A549 (cell line): ENCODE measurements around the gene CDC45. TPM values are rescaled to one million over a fixed set of nuclear protein-coding genes. Genes with fewer than 3 reads are reported as not detected.
A peak's percentile ranks its signal among the peaks of the same experiment; 100 is the strongest.
"Not testable (repeated sequence)": the region's sequence is repeated elsewhere in the genome, so short reads cannot be mapped to it uniquely, and the experiment has no call there.

ENCODE experiments used
- ATAC-seq, 2 experiments: fragments of 200-7000 bp in 1 of 2; fragments of >200 bp in 1 of 2; cut with Nextera tagmentation in 1 of 2; cut with Tn5 transposase in 1 of 2; 3 replicates each; pipeline versions ENCODE4 v1.8.0 to v1.9.1; 2018 to 2020; ENCODE audit warnings: mild to moderate bottlenecking in 1 of 2, moderate library complexity in 1 of 2
- CTCF ChIA-PET: fragments of 300-600 bp; sonication (Branson Sonifier 250); formaldehyde crosslinking; extraction: SDS; loops from one replicate; lab custom pipeline; 2021; ENCODE audit warnings: antibody characterized with exemption, inconsistent platforms; lab: Yijun Ruan, JAX
- POLR2A ChIA-PET: fragments of 350-600 bp; formaldehyde crosslinking; extraction: SDS; loops from one replicate; lab custom pipeline; 2021; ENCODE audit warnings: antibody characterized with exemption, inconsistent platforms; lab: Yijun Ruan, JAX
- DNase-seq, 2 experiments: peaks; one replicate each; pipeline versions ENCODE4 v3.0.0 to v3.0.0-alpha.2; 2011 to 2016; ENCODE audit warnings: low read depth in 1 of 2, low spot score in 1 of 2
- FAIRE-seq: peaks from 2 replicates; lab custom pipeline; 2011; peaks lifted over from hg19 to GRCh38; lab: Jason Lieb, UNC
- H3K27ac ChIP-seq, 2 experiments: fragments of >200 bp; sonication (Bioruptor Twin); formaldehyde crosslinking; 3 replicates each; pipeline ENCODE4 v1.5.1; 2016 to 2017
- H3K4me1 ChIP-seq: fragments of >200 bp; sonication (Bioruptor Twin); formaldehyde crosslinking; 3 replicates; pipeline ENCODE4 v1.6.1; 2016
- H3K4me2 ChIP-seq: fragments of >200 bp; sonication (Bioruptor Twin); formaldehyde crosslinking; 3 replicates; pipeline ENCODE4 v1.6.1; 2016
- H3K4me3 ChIP-seq: fragments of >200 bp; sonication (Bioruptor Twin); formaldehyde crosslinking; 3 replicates; pipeline ENCODE4 v1.5.1; 2016
- H3K9me3 ChIP-seq: fragments of >200 bp; sonication (Bioruptor Twin); formaldehyde crosslinking; 3 replicates; pipeline ENCODE4 v1.6.1; 2016
- BHLHE40 ChIP-seq: IDR thresholded peaks from 2 replicates; pipeline ENCODE4 v1.6.1; 2012; ENCODE audit warnings: low read depth, low read length, inconsistent platforms
- CHD2 ChIP-seq: fragments of 150-350 bp; IDR thresholded peaks from 2 replicates; pipeline ENCODE4 v1.6.1; 2014; ENCODE audit warnings: low read length; ENCODE audit not compliant: partially characterized antibody
- EHF ChIP-seq: fragments of 250-450 bp; sonication (Bioruptor Pico); IDR thresholded peaks from 2 replicates; pipeline ENCODE4 v1.5.0; 2020; ENCODE audit warnings: mild to moderate bottlenecking
- EHMT2 ChIP-seq: fragments of 200-600 bp; sonication (generic); IDR thresholded peaks from 2 replicates; pipeline ENCODE4 v1.6.1; 2016; ENCODE audit warnings: antibody characterized with exemption, low read depth, mild to moderate bottlenecking, moderate library complexity
- EP300 ChIP-seq, 2 experiments: fragments of >200 bp; sonication (Bioruptor Twin); formaldehyde crosslinking; IDR thresholded peaks; 2 replicates in 1 of 2; 3 replicates in 1 of 2; pipeline ENCODE4 v1.6.1; 2016 to 2017
- FOSB ChIP-seq: fragments of 250-450 bp; sonication (Bioruptor Pico); IDR thresholded peaks from 2 replicates; pipeline ENCODE4 v1.5.0; 2020; ENCODE audit warnings: mild to moderate bottlenecking, moderate library complexity
- FOSL2 ChIP-seq, 2 experiments: fragments of 450-650 bp in 1 of 2; fragments of >200 bp in 1 of 2; sonication (Bioruptor Twin) in 1 of 2; formaldehyde crosslinking; IDR thresholded peaks; 2 replicates each; pipeline versions ENCODE4 v1.5.0 to v1.6.1; 2016 to 2020; ENCODE audit warnings: mild to moderate bottlenecking in 1 of 2, moderate library complexity in 1 of 2
- FOXS1 ChIP-seq: fragments of 250-450 bp; sonication (Bioruptor Pico); IDR thresholded peaks from 2 replicates; pipeline ENCODE4 v1.5.0; 2020; ENCODE audit warnings: mild to moderate bottlenecking, moderate library complexity
- GATA3 ChIP-seq: IDR thresholded peaks from 2 replicates; pipeline ENCODE4 v1.6.1; 2012; ENCODE audit warnings: borderline replicate concordance
- HDAC2 ChIP-seq: fragments of 200-600 bp; sonication (generic); IDR thresholded peaks from 2 replicates; pipeline ENCODE4 v1.6.1; 2016
- HOXA7 ChIP-seq: fragments of 250-450 bp; sonication (Bioruptor Pico); IDR thresholded peaks from 2 replicates; pipeline ENCODE4 v1.5.0; 2020; ENCODE audit warnings: mild to moderate bottlenecking, moderate library complexity
- HOXB13 ChIP-seq: fragments of 250-450 bp; sonication (Bioruptor Pico); IDR thresholded peaks from 2 replicates; pipeline ENCODE4 v1.5.0; 2020; ENCODE audit warnings: low read depth, mild to moderate bottlenecking, moderate library complexity
- KDM1A ChIP-seq: fragments of 200-600 bp; sonication (generic); IDR thresholded peaks from 2 replicates; pipeline ENCODE4 v1.6.1; 2016; ENCODE audit warnings: low read depth, mild to moderate bottlenecking
- KDM5A ChIP-seq: fragments of 200-600 bp; sonication (generic); IDR thresholded peaks from 2 replicates; pipeline ENCODE4 v1.6.1; 2016; ENCODE audit warnings: antibody characterized with exemption, mild to moderate bottlenecking
- MAFK ChIP-seq: fragments of 450-650 bp; IDR thresholded peaks from 2 replicates; pipeline ENCODE4 v1.6.1; 2014; ENCODE audit not compliant: partially characterized antibody
- MYC ChIP-seq: IDR thresholded peaks from 2 replicates; pipeline ENCODE4 v1.6.1; 2012; ENCODE audit warnings: mild to moderate bottlenecking, inconsistent platforms, low read length, improper control_type of control experiment, borderline replicate concordance
- NPAS2 ChIP-seq: fragments of 250-450 bp; sonication (Bioruptor Pico); IDR thresholded peaks from 2 replicates; pipeline ENCODE4 v1.8.0; 2022; ENCODE audit warnings: mild to moderate bottlenecking, moderate library complexity, borderline replicate concordance
- NR3C1 ChIP-seq: fragments of >200 bp; sonication (Bioruptor Twin); formaldehyde crosslinking; IDR thresholded peaks from 3 replicates; pipeline ENCODE4 v1.6.1; 2017
- PHF8 ChIP-seq: fragments of 200-600 bp; sonication (generic); IDR thresholded peaks from 2 replicates; pipeline ENCODE4 v1.6.1; 2016; ENCODE audit warnings: low read depth, mild to moderate bottlenecking, antibody characterized with exemption, moderate library complexity, borderline replicate concordance
- POLR2A ChIP-seq: IDR thresholded peaks from 2 replicates; pipeline ENCODE4 v1.6.1; 2012; ENCODE audit warnings: mild to moderate bottlenecking, low read length
- POLR2AphosphoS2 ChIP-seq: conservative IDR thresholded peaks from 2 replicates; pipeline ENCODE4 v1.6.1; 2012; ENCODE audit warnings: low read length, improper control_type of control experiment, inconsistent platforms
- RARB ChIP-seq: fragments of 250-450 bp; sonication (Bioruptor Pico); IDR thresholded peaks from 2 replicates; pipeline ENCODE4 v1.8.0; 2021; ENCODE audit warnings: mild to moderate bottlenecking, moderate library complexity
- WGBS: methylation state at CpG from one replicate; pipeline ENCODE4 v1.1.6; 2017; ENCODE audit errors: missing lambda C conversion rate; 5-methylcytosine and 5-hydroxymethylcytosine counted together
- polyA plus RNA-seq, 4 experiments: library from polyadenylated mRNA; depleted of rRNA in 3 of 4; stranded (reverse); fragments of >200 nt; fragmentation: RNase III in 1 of 4; extraction: RNeasy Plus Mini Kit Qiagen cat#74134 plus additional on column Dnase treatment in 1 of 4; gene quantifications; 2 replicates in 3 of 4; 3 replicates in 1 of 4; pipeline ENCODE4 v1.2.3, GENCODE V29; 2011 to 2017
- TF ChIP-seq, protein P1 (sequence below): fragments of 450-650 bp; IDR thresholded peaks from 2 replicates; pipeline ENCODE4 v1.6.1; 2014; ENCODE audit warnings: antibody characterized with exemption
- TF ChIP-seq, protein P2 (sequence below): fragments of 250-450 bp; sonication (Bioruptor Pico); IDR thresholded peaks from 2 replicates; pipeline ENCODE4 v1.5.0; 2021; ENCODE audit warnings: mild to moderate bottlenecking, moderate library complexity, borderline replicate concordance
- TF ChIP-seq, protein P3 (sequence below): fragments of 150-350 bp; IDR thresholded peaks from 2 replicates; pipeline ENCODE4 v1.6.1; 2014; ENCODE audit warnings: low read depth, mild to moderate bottlenecking, low read length
- TF ChIP-seq, protein P4 (sequence below): IDR thresholded peaks from 2 replicates; pipeline ENCODE4 v1.6.1; 2012

CDC45 gene
- polyA plus RNA-seq, 2 of the 4 experiments (the other 2 are of a cell fraction): 47.2 to 51.6 TPM

DNA sequence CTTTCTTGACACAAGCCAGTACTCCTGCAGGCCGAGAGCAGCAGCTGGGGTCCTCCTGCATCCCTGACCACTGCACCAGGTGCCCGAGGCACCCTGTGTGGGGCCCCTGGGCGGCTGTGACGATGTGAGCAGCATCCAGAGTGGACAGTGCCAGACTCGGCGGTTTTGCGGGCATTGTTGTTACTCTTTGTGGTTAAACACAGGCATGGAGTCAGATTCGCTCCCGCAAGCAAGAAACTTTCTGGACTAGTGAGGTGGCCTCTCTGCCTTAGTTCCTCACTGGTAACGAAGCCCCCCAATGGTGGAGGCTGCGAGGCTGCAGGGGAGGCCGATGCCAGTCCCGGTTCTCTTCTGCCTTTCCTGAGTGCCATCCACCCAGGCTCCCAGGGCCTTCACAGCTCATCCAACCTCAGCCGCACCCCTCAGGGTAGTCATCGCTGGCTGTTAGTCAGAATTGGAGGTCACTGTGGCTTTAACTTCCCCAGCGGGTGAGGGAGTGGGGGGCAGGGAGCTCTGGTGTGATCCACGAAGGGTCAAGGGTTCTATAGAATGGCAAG lies 48.2 kb downstream of the CDC45 start:
- POLR2A ChIA-PET: no interaction called here
- 100% methylated on average over 1 of the region's 17 CpGs for WGBS
- Histone ChIP-seq H3K4me1 (no peaks in the 10 kb centered on the region), H3K4me2 (no peak overlapping the region), H3K4me3 (no peak overlapping the region), H3K27ac (no peak overlapping the region), H3K9me3 (no peaks in the 10 kb centered on the region)
- TF ChIP-seq, protein P1, sequence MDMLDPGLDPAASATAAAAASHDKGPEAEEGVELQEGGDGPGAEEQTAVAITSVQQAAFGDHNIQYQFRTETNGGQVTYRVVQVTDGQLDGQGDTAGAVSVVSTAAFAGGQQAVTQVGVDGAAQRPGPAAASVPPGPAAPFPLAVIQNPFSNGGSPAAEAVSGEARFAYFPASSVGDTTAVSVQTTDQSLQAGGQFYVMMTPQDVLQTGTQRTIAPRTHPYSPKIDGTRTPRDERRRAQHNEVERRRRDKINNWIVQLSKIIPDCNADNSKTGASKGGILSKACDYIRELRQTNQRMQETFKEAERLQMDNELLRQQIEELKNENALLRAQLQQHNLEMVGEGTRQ: no peak
- TF ChIP-seq POLR2A: no peak
- TF ChIP-seq EHF (CRISPR knock-in tag): no peak
- TF ChIP-seq HDAC2: no peak
- TF ChIP-seq MAFK: no peak
- no peak for TF ChIP-seq BHLHE40
- TF ChIP-seq MYC: no peak
- no peak for TF ChIP-seq CHD2
- TF ChIP-seq RARB: no peak
- TF ChIP-seq FOXS1: no peak
- ATAC-seq: no peak
- DNase-seq: no peak
- CTCF ChIA-PET: no interaction called here
- FAIRE-seq: no peak

DNA sequence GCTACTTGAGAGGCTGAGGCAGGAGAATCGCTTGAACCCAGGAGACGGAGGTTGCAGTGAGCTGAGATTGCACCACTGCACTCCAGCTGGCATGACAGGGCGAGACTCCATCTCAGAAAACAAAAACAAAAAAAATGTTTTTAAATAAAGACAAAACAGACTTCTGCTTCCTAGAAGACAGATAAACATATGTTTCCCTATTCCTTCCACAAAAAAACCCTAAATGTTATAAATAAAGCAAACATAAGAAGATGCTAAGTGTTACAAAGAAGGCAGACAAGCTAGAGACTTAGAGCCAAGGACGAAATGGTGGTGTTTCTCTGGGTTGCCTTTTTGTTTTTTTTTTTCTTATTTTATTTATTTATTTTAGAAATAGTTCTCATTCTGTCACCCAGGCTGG lies 50.1 kb downstream of the CDC45 start:
- no peak for TF ChIP-seq HOXA7 (CRISPR knock-in tag)
- TF ChIP-seq HOXB13 (CRISPR knock-in tag): no peak
- no peak for TF ChIP-seq EP300 (IDR thresholded peaks at IDR 0.05)
- TF ChIP-seq POLR2A: no peak
- TF ChIP-seq, protein P2, sequence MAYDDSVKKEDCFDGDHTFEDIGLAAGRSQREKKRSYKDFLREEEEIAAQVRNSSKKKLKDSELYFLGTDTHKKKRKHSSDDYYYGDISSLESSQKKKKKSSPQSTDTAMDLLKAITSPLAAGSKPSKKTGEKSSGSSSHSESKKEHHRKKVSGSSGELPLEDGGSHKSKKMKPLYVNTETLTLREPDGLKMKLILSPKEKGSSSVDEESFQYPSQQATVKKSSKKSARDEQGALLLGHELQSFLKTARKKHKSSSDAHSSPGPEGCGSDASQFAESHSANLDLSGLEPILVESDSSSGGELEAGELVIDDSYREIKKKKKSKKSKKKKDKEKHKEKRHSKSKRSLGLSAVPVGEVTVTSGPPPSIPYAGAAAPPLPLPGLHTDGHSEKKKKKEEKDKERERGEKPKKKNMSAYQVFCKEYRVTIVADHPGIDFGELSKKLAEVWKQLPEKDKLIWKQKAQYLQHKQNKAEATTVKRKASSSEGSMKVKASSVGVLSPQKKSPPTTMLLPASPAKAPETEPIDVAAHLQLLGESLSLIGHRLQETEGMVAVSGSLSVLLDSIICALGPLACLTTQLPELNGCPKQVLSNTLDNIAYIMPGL: no peak
- TF ChIP-seq POLR2AphosphoS2: no peak
- TF ChIP-seq NPAS2 (CRISPR knock-in tag): no peak
- no peak for TF ChIP-seq GATA3
- Histone ChIP-seq H3K27ac (no peak overlapping the region), H3K4me1 (no peaks in the 10 kb centered on the region), H3K4me3 (no peak overlapping the region), H3K9me3 (no peaks in the 10 kb centered on the region), H3K4me2 (no peak overlapping the region)
- ChIA-PET POLR2A (no interaction called here), CTCF (no interaction called here)
- DNase-seq: no peak
- 70% methylated on average over 4 of the region's 4 CpGs for WGBS
- ATAC-seq: no peak
- FAIRE-seq: no peak

DNA sequence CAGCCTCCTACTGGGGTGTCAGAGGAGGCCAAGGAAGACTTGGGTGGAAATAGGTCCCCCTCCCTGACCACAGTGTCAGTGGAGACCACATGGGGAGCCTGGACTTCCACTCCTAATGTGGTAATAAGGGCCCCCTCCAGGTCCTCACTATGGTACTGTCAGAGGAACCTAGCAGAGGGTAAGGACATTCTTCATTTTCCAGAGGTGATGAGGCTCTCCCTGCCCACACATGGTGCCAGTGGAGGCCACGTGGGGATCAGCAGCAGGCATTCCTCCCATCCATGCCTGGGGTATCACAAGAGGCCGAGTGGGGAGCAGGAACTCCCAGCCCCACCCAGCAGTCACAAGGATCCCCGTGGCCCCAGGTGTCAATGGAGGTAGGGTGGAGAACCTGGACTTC lies 51.0 kb downstream of the CDC45 start:
- H3K4me2 ChIP-seq: no peak overlapping the region
- no peak overlapping the region for H3K4me3 ChIP-seq
- 60% methylated on average over 2 of the region's 3 CpGs for whole genome bisulfite sequencing
- POLR2A ChIA-PET: interaction anchor here (0.6 kb wide), 1 partner anchor 92 kb away, joined by 6 read pairs; no protein-coding TSS in a partner anchor
- peak in 1 of 2 experiments; percentile 30; a peak in 2 of 6 replicates for ATAC-seq
- CTCF ChIA-PET: no interaction called here
- H3K27ac ChIP-seq: no peak overlapping the region
- no peaks in the 10 kb centered on the region for H3K9me3 ChIP-seq
- no peak for FAIRE-seq
- no peaks in the 10 kb centered on the region for H3K4me1 ChIP-seq
- no peak for TF ChIP-seq KDM5A
- no peak for TF ChIP-seq FOSL2 (IDR thresholded peaks at IDR 0.05)
- TF ChIP-seq FOSL2 (CRISPR knock-in tag; IDR thresholded peaks at IDR 0.05): no peak
- no peak for TF ChIP-seq MYC
- no peak for TF ChIP-seq KDM1A
- no peak for TF ChIP-seq HOXB13 (CRISPR knock-in tag)
- TF ChIP-seq, protein P3, sequence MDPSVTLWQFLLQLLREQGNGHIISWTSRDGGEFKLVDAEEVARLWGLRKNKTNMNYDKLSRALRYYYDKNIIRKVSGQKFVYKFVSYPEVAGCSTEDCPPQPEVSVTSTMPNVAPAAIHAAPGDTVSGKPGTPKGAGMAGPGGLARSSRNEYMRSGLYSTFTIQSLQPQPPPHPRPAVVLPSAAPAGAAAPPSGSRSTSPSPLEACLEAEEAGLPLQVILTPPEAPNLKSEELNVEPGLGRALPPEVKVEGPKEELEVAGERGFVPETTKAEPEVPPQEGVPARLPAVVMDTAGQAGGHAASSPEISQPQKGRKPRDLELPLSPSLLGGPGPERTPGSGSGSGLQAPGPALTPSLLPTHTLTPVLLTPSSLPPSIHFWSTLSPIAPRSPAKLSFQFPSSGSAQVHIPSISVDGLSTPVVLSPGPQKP: no peak
- TF ChIP-seq, protein P4, sequence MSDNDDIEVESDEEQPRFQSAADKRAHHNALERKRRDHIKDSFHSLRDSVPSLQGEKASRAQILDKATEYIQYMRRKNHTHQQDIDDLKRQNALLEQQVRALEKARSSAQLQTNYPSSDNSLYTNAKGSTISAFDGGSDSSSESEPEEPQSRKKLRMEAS: no peak
- TF ChIP-seq HDAC2: no peak
- no peak for TF ChIP-seq FOSB (CRISPR knock-in tag)
- no peak for TF ChIP-seq RARB
- no peak for TF ChIP-seq NR3C1
- no peak for TF ChIP-seq POLR2AphosphoS2
- TF ChIP-seq EHMT2: no peak
- no peak for TF ChIP-seq FOXS1
- TF ChIP-seq PHF8: no peak
- TF ChIP-seq, all 56 proteins: peak for 0
- no peak for DNase-seq

DNA sequence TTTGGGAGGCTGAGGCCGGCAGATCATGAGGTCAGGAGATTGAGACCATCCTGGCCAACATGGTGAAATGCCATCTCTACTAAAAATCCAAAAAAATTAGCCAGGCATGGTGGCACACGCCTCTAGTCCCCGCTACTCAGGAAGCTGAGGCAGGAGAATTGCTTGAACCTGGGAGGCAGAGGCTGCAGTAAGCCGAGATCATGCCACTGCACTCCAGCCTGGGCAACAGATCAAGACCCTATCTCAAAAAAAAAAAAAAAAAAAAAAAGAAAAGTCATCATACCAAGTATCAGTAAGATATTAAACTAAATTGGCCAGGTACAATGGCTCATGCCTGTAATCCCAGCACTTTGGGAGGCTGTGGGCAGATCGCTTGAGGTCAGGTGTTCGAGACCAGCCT lies 51.6 kb downstream of the CDC45 start:
- FAIRE-seq, H3K4me2 ChIP-seq, H3K27ac ChIP-seq, POLR2A ChIA-PET, DNase-seq, H3K9me3 ChIP-seq, H3K4me3 ChIP-seq, ATAC-seq, CTCF ChIA-PET, H3K4me1 ChIP-seq: not testable (repeated sequence)
- WGBS: 61% methylated on average over 6 of the region's 6 CpGs
